Ovary (tissue), 9 donors: ENCODE data around the gene MAPK6. TPM values are rescaled to one million over a fixed set of nuclear protein-coding genes. Genes with fewer than 3 reads are reported as not detected.

Experiments used
- DNase-seq, 5 donors: peaks; one replicate each; pipeline ENCODE4 v3.0.0-alpha.2; 2019 to 2020
- H3K27ac ChIP-seq, 2 donors: fragments of 200-600 bp; one replicate each; pipeline versions ENCODE4 v1.5.1 to v1.8.0; 2019 to 2022
- H3K27me3 ChIP-seq: fragments of 200-600 bp; one replicate; pipeline ENCODE4 v1.8.0; 2022
- H3K36me3 ChIP-seq: fragments of 200-600 bp; sonication (generic); one replicate; pipeline ENCODE4 v1.5.1; 2019
- H3K4me1 ChIP-seq: one replicate; pipeline ENCODE4 v1.8.1; 2013; ENCODE audit warnings: mild to moderate bottlenecking, moderate library complexity; ENCODE audit not compliant: insufficient read depth
- H3K4me3 ChIP-seq: fragments of 200-600 bp; sonication (generic); one replicate; pipeline ENCODE4 v1.5.1; 2017
- H3K9me3 ChIP-seq, 2 donors: fragments of 200-600 bp in 1 of 2; sonication (generic) in 1 of 2; one replicate each; pipeline versions ENCODE4 v1.5.1 to v1.8.1; 2013 to 2019; ENCODE audit warnings: mild to moderate bottlenecking in 1 of 2, moderate library complexity in 1 of 2
- EP300 ChIP-seq: sonication (generic); formaldehyde crosslinking; IDR thresholded peaks from one replicate; pipeline ENCODE4 v1.6.1; 2017; ENCODE audit warnings: antibody characterized with exemption
- POLR2A ChIP-seq: fragments of 450-650 bp; IDR thresholded peaks from one replicate; pipeline ENCODE4 v1.6.1; 2017; ENCODE audit warnings: antibody characterized with exemption, mild to moderate bottlenecking, moderate library complexity
- WGBS, 3 donors: extraction: QIAGEN DNeasy Blood & Tissue Kit in 1 of 3; methylation state at CpG; one replicate each; pipeline versions ENCODE4 v1.1.5 to v1.1.7; 2013 to 2017; 5-methylcytosine and 5-hydroxymethylcytosine counted together
- intact Hi-C, 4 donors: fragments of 100-400 bp; cut with DNase I; formaldehyde crosslinking; loops; one replicate each; pipeline versions ENCODE4 v1.11.0 to v1.15.1; 2022 to 2023
- polyA plus RNA-seq, 2 donors: library from polyadenylated mRNA; stranded (reverse); fragments of 200-250 nt in 1 of 2; fragments of 350-450 nt in 1 of 2; fragmentation: Illumina TruSeq in 1 of 2; extraction: RNeasy Lipid Tissue Mini Kit (QIAGEN cat#74804) in 1 of 2; gene quantifications; one replicate each; pipeline ENCODE4 v1.2.3, GENCODE V29; 2013 to 2014
- total RNA-seq, 7 donors: library from RNA; depleted of rRNA in 2 of 7; stranded (reverse); fragments of >200 nt in 2 of 7; fragmentation: NEBNext Ultra II Directional in 3 of 7; extraction: Animal tissue kit (Norgen Biotek cat#: 25700) in 3 of 7; gene quantifications; one replicate each; pipeline versions ENCODE4 v1.1.0 to v1.2.4, GENCODE V29; 2016 to 2023
- TF ChIP-seq, protein P1 (sequence below), 3 donors: fragments of 450-650 bp in 2 of 3; fragments of 200-600 bp in 1 of 3; IDR thresholded peaks; one replicate each; pipeline versions ENCODE4 v1.5.1 to v1.8.0; 2016 to 2022; ENCODE audit warnings: antibody characterized with exemption in 3 of 3, mild to moderate bottlenecking in 1 of 3
- donor health status: DM: no; HTN: no; CAD: no; lungs with moderate emphysema.
- donor health status: DM: no; HTN: no; CAD: no.
- donor health status: Bipolar disorder and iron deficiency.
- donor health status: DM: yes; HTN: yes; CAD: no.
- donor health status: DM: no; HTN: no; CAD: no.
- donor health status: DM: yes; HTN: yes; CAD: no.

MAPK6 gene
- total and polyA plus RNA-seq, 9 donors: 5.9 to 24.5 (median 19.8) TPM

DNA sequence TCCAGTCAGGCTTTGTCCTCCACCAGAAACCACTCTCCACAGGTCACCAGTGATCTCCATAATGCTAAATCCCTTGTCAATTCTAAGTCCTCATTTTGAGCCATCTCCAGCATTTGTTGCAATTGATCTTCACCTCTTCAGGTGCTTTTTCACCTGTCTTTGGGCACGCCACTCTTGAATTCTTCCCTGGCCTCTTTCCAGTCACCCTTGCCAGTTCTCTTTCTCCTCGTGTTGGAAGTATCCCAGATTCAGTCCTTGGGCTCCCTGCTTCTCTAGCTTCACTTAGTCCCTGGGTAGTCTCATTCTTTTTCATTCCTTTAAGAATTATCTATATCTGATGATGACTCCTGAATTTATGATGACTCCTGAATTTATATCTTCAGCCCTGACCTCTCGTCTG is 37.5 kb downstream of the MAPK6 start:
- intact Hi-C loops: no loop called here
- H3K4me1 ChIP-seq: no peaks in the 10 kb centered on the region

DNA sequence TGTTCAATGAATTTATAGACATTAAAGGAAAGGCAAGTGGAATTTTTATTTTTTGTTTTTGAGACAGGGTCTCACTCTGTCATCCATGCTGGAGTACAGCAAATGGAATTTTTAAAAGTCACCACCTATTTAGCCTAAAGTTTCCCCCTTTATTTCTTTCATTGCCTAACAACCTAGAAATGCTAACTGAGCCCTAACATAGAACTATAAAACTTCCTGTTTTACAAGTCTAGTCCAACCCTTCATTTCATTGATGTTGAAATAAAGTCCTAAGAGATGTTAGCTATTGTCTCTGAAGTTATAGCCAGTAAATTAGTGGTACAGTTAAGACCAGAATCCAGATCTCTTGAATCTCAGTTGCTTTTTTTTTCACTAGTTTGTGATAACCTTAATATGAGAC is 39.0 kb downstream of the MAPK6 start:
- DNase-seq: no peak
- no peak overlapping the region for H3K4me3 ChIP-seq
- no peaks in the 10 kb centered on the region for H3K9me3 ChIP-seq
- no peaks in the 10 kb centered on the region for H3K36me3 ChIP-seq
- H3K27ac ChIP-seq: no peak overlapping the region
- no peaks in the 10 kb centered on the region for H3K4me1 ChIP-seq
- TF ChIP-seq EP300: no peak
- no peak for TF ChIP-seq POLR2A
- TF ChIP-seq, protein P1, sequence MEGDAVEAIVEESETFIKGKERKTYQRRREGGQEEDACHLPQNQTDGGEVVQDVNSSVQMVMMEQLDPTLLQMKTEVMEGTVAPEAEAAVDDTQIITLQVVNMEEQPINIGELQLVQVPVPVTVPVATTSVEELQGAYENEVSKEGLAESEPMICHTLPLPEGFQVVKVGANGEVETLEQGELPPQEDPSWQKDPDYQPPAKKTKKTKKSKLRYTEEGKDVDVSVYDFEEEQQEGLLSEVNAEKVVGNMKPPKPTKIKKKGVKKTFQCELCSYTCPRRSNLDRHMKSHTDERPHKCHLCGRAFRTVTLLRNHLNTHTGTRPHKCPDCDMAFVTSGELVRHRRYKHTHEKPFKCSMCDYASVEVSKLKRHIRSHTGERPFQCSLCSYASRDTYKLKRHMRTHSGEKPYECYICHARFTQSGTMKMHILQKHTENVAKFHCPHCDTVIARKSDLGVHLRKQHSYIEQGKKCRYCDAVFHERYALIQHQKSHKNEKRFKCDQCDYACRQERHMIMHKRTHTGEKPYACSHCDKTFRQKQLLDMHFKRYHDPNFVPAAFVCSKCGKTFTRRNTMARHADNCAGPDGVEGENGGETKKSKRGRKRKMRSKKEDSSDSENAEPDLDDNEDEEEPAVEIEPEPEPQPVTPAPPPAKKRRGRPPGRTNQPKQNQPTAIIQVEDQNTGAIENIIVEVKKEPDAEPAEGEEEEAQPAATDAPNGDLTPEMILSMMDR (IDR thresholded peaks at IDR 0.05): no peak
- no peaks in the 10 kb centered on the region for H3K27me3 ChIP-seq
- intact Hi-C loops: no loop called here

More for the DNA sequence above, 37.5 kb downstream of the MAPK6 start:
- TF ChIP-seq, protein P1 (IDR thresholded peaks at IDR 0.05): no peak
- no peak for TF ChIP-seq EP300
- no peak for TF ChIP-seq POLR2A
- WGBS, 3 donors: 85 to 97% (median 93%) methylated on average over 3 of the region's 3 CpGs
- Histone ChIP-seq H3K36me3 (no peaks in the 10 kb centered on the region), H3K9me3 (no peaks in the 10 kb centered on the region), H3K27me3 (no peaks in the 10 kb centered on the region), H3K4me3 (no peak overlapping the region), H3K27ac (no peak overlapping the region)
- no peak for DNase-seq

DNA sequence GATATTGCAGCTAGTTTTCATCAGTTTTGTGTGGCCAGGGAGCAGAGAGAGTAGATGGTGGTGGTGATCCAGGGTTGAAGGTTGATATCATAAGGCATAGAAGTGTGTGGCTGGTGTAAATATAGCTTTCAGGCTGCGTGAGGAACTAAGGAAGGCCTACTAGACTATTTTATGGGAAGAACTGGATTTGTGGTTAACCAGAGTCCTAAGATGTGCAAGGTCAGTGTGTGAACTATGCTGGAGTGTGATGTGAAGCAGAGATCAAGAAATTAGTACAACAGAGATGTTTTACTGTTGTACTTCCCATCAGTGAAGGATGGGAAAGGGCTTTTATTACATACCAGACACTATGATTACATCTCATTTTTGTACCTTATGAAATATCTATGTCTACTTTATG is 41.5 kb downstream of the MAPK6 start:
- 73 to 84% (median 74%) methylated on average over 1 of the region's 1 CpG for WGBS, 3 donors
- Histone ChIP-seq H3K27ac (no peak overlapping the region), H3K9me3 (no peaks in the 10 kb centered on the region), H3K27me3 (no peaks in the 10 kb centered on the region), H3K4me1 (no peaks in the 10 kb centered on the region), H3K36me3 (no peaks in the 10 kb centered on the region), H3K4me3 (no peak overlapping the region)
- TF ChIP-seq POLR2A: no peak
- no peak for TF ChIP-seq EP300
- TF ChIP-seq, protein P1 (IDR thresholded peaks at IDR 0.05): no peak
- intact Hi-C loops: no loop called here
- DNase-seq: no peak

DNA sequence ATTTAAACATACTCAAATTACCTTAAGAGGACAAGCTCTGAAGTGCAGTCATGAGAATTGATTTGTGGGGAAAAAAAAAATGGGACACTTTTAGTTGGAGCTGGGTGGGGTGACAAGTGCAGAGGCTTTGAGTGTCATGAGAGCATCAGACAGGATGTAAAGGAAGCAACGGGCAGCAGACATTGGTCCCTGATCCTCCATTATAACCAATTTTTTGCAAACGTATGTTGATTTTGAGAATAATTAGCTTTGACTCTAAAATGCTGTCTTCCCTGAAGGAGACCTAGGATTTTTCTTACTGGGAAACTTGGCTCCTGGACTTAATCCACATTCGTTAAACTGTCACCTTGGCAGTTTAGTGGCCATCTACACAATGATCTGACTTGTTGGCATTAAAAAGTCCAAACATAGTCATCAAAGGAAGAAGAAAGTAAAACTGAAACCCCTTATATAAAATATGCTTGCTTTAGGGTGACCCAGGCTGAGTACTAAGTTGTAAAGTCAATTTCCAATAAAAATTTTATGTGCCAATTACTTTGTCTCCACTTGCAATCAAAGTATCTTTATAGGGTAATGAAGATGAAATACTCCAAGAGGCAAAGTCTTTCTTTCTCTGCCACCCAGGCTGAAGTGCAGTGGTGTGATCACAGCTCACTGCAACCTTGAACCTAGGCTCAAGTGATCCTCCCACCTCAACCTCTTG is 48.0 kb downstream of the MAPK6 start:
- WGBS, 3 donors: 74 to 87% (median 84%) methylated on average over 3 of the region's 3 CpGs

More for the DNA sequence above, 48.0 kb downstream of the MAPK6 start:
- Histone ChIP-seq H3K27me3 (no peaks in the 10 kb centered on the region), H3K9me3 (no peaks in the 10 kb centered on the region), H3K4me3 (no peak overlapping the region), H3K4me1 (no peaks in the 10 kb centered on the region), H3K27ac (no peak overlapping the region), H3K36me3 (no peaks in the 10 kb centered on the region)
- intact Hi-C loops: no loop called here
- TF ChIP-seq, protein P1 (IDR thresholded peaks at IDR 0.05): no peak
- TF ChIP-seq POLR2A (no peak), EP300 (no peak)
- DNase-seq: no peak
